Jurkat, Clone E6-1 (cell line): ENCODE results near the gene PNPLA7.
"Not testable (repeated sequence)": the region's sequence is repeated elsewhere in the genome, so short reads cannot be mapped to it uniquely, and the experiment has no call there.

Experiments
- DNase-seq: peaks from one replicate; pipeline ENCODE4 v3.0.0-alpha.2; 2011; ENCODE audit warnings: low read depth, low spot score
- H3K4me3 ChIP-seq: 2 replicates; pipeline ENCODE4 v1.5.1; 2011; ENCODE audit warnings: mild to moderate bottlenecking, low read length, control low read depth, moderate library complexity

PNPLA7 gene

DNA sequence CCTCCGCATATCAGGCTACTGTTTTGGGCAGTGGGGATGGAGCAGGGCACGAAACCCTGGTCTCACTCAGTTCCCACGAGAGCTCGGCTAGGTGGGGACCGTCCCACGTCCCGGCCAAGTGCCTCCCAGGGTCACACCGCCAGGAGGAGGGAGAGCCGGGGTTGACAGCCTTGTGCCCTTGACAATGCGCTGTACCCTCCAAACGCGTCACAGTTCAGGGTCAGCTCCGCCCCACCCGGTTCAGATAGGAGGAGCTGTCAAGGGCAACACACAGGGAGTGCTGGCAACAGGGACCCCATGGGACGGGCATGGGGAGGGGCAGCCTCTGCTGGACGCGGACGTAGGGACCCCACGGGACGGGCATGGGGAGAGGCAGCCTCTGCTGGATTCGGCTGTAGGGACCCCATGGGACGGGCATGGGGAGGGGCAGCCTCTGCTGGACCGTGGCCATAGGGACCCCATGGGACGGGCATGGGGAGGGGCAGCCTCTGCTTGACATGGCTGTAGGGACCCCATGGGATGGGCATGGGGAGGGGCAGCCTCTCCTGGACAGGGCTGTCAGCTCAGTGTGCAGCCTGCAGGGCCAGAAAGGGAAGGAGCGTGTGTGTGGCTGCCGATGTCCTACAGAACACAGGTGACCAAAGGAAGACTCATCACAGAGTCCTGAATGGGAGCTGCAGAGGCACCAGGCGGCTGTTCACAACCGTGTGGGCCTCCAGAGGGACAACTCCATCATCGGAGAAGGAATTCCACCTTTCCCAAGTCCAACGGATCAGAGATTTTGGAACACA, 29.4 kb downstream of the PNPLA7 start:
- no peak overlapping the region for H3K4me3 ChIP-seq
- no peak for DNase-seq

DNA sequence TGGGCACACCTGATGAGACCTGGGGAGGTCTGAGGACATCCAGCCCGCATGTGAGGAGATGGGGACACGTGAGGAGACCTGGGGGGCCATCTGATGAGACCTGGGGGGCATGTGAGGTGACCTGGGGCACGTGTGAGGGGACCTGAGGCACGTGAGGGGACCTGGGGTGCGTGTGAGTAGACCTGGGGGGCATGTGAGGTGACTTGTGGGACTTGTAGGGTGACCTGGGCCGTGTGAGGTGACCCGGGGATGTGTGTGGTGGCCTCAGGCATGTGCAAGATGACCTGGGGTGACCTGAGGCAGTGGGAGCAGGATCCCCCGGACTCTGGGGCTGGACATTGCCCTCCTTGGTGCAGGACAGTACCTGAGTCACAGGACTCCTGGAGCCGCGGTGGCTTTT, 30.6 kb downstream of the PNPLA7 start:
- no peak overlapping the region for H3K4me3 ChIP-seq
- DNase-seq: no peak

DNA sequence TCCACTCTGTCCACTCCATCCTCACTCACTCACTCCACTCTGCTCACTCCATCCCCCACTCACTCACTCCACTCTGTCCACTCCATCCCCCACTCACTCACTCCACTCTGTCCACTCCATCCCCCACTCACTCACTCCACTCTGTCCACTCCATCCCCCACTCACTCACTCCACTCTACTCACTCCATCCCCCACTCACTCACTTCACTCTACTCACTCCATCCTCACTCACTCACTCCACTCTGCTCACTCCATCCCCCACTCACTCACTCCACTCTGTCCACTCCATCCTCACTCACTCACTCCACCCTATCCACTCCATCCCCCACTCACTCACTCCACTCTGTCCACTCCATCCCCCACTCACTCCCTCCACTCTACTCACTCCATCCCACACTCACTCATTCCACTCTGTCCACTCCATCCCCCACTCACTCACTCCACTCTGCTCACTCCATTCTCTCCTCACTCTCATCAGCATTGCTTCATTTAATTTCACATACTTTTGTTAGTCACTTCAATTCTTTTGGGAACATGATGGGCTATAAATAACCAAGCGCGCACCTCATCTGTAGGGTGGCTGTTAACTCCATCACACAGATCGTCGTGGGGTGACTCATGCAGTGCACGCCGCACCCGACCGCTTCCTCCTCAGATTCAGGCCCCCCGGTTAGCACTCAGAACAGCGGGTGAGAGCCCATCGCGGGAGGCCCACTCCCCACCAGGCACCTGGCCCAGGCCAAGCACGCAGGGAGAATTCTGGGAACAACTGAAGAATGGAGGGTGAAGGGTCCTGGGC, 31.3 kb downstream of the PNPLA7 start:
- not testable (repeated sequence) for H3K4me3 ChIP-seq, DNase-seq

DNA sequence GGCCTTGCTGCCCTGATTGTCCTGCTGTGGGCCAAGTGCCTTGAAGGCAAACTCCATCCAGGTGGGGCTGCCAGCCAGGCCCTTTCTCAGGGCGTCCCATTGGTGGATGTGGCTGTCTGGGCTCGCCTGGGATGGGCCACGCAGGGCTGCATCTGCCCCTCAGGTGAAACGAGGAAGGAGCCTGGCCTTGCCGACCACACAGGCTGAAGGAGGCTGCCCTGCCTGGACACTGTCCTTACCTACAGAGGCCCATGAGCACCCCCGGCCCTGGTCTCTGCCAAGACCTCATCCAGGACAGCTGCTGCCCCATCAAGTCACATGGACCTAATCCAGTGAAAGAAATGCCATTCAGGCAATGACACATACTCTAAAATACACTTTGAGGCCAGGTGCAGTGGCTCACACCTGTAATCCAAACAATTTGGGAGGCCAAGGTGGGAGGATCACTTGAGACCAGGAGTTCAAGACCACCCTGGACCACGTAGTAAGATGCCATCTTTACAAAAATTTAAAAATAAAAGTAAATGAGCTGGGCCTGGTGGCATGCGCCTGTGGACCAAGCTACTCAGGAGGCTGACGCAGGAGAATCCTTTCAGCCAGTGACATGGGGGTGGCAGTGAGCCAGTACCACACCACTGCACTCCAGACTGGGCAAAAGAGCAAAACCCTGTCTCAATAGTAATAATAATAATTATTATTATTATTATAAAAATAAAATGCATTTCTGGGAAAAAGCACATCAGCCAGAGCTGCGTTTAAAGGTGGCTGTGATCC, 33.9 kb downstream of the PNPLA7 start:
- H3K4me3 ChIP-seq: no peak overlapping the region
- no peak for DNase-seq

DNA sequence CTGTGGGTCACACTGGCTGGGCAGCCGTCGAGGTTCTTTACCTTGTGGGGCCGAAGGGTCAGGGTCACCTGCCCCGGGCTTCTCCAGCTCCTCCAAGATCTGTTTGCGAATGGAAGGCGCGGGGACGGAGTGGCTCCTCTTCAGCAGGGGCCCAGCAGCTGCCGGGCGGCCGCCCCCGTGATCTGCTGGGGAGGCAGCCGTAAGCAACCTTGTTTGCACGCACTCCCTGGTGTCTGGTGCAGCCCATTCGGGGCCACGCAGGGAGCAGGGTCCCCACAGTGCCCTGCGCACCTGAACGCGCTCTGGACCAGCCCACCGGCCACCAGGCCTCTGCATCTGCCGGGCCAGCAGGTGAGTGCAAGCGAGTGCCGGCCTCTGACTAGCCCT, 34.9 kb downstream of the PNPLA7 start:
- H3K4me3 ChIP-seq: no peak overlapping the region
- DNase-seq: no peak

DNA sequence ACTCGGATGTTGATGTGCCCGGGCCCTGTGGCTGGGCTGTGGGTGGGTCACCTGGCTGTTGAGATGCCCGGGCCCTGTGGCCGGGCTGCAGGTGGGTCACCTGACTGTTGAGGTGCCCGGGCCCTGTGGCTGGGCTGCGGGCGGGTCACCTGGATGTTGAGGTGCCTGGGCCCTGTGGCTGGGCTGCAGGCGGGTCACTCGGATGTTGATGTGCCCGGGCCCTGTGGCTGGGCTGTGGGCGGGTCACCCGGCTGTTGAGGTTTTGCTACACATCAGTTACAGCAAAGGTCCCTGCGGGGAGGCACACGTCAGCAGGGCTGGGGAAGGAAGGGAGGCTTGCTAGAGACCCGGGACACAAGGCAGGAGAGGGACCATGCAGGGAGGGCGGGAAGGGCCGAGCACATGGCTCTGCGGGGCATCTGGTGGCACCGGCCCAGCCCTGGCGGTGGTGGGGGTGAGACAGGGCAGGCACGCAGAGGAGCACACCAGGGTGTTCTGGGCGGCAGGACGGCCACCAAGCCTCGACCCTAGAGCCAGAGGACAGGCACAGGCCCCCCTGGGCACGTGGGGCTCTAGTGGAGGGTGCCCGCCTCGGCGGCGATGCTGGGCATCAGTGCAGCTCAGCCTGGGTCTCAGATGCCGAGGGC, 35.4 kb downstream of the PNPLA7 start:
- no peak overlapping the region for H3K4me3 ChIP-seq
- DNase-seq: no peak

DNA sequence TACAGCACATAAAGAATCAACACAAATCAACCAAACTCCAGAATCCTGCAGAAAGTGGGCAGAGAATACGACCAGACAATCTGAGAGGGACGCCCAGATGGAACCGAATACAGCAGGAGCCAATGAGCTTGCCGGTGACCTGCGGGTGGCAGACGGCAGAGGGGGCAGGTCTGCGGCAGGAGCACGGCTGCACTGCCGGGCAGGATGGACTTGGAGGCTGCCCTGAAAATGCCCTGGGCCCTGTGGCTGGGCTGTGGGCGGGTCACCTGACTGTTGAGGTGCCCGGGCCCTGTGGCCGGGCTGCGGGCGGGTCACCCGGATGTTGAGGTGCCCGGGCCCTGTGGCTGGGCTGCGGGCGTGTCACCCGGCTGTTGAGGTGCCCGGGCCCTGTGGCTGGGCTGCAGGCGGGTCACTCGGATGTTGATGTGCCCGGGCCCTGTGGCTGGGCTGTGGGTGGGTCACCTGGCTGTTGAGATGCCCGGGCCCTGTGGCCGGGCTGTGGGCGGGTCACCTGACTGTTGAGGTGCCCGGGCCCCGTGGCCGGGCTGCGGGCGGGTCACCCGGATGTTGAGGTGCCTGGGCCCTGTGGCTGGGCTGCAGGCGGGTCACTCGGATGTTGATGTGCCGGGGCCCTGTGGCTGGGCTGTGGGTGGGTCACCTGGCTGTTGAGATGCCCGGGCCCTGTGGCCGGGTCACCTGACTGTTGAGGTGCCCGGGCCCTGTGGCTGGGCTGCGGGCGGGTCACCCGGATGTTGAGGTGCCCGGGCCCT, 36.2 kb downstream of the PNPLA7 start:
- not testable (repeated sequence) for DNase-seq, H3K4me3 ChIP-seq

DNA sequence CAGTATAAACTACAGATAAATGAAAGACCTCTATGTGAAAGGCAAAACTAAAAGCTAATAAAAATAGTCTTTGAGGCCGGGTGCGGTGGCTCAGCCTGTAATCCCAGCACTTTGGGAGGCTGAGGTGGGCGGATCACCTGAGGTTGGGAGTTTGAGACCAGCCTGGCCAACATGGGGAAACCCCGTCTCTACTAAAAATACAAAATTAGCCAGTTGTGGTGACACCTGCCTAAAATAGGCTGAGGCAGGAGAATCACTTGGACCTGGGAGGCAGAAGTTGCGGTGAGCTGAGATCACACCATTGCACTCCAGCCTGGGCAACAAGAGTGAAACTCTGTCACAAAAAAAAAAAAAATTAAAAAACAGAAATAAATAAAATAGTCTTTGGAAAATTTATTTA, 37.1 kb downstream of the PNPLA7 start:
- not testable (repeated sequence) for DNase-seq, H3K4me3 ChIP-seq

DNA sequence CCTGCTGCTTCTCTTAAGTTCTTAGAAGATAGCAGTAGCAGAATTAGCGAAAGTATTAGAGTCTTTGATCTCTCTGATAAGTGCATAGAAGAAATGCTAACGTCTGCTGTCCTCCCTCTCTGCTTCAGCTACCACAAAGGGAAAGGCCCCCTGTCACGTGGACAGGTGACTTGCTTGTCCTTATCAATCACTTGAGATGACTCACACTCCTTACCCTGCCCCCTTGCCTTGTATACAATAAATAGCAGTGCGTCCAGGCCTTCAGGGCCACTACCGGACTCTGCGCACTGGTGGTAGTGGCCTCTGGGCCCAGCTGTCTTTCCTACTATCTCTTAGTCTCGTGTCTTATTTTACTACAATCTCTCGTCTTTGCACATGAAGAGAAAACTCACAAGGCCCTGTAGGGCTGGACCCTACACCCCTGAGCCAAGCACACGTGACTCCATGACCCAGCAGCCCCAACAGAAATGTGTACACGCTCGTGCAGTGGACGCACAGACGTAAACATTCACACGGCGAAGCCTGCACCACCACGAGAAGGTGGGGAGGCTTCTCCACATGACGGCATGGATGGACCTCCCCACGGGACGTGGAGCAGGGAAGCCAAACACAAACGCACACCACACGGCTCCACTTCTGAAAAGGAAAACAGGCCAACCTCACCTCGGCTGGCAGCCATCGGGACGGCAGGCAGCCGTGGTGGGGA, 38.3 kb downstream of the PNPLA7 start:
- no peak overlapping the region for H3K4me3 ChIP-seq
- DNase-seq: no peak

DNA sequence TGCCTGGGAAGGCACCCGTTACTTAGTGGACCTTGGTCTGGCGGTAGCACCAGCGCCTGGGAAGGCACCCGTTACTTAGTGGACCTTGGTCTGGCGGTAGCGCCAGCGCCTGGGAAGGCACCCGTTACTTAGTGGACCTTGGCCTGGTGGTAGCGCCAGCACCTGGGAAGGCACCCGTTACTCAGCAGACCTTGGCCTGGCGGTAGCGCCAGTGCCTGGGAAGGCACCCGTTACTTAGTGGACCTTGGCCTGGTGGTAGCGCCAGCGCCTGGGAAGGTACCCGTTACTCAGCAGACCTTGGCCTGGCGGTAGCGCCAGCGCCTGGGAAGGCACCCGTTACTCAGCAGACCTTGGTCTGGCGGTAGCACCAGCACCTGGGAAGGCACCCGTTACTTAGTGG, 39.1 kb downstream of the PNPLA7 start:
- not testable (repeated sequence) for H3K4me3 ChIP-seq, DNase-seq

DNA sequence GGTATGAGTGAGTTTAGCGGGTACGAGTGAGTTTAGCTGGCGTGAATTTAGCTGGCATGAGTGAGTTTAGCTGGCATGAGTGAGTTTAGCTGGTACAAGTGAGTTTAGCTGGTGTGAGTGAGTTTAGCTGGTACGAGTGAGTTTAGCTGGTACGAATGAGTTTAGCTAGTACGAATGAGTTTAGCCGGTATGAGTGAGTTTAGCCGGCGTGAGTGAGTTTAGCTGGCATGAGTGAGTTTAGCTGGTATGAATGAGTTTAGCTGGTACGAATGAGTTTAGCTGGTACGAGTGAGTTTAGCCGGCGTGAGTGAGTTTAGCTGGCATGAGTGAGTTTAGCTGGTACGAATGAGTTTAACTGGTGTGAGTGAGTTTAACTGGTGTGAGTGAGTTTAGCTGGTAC, 41.0 kb downstream of the PNPLA7 start:
- no peak overlapping the region for H3K4me3 ChIP-seq
- no peak for DNase-seq

DNA sequence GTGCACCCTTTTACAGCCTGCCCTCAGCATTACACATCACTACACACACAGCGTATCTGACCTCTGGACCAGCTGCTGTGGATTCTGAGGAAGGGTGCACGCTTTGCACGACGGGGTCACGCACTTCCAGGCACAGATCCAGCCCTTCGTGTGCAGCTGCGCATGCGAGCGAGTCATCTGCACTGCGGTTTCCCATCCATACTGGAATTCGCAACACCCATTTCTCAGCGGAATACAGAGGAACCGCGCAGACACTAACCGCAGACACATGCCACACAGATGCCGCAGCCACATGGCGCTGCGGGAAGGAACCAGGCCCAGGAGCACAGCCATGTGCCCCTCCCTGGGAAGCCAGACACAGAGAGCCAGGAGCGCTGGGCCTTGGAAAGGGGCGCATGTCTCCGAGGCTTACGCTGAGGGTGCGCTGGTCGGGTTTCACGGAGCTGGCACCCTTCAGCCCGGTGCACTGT, 43.5 kb downstream of the PNPLA7 start:
- no peak for DNase-seq
- no peak overlapping the region for H3K4me3 ChIP-seq

DNA sequence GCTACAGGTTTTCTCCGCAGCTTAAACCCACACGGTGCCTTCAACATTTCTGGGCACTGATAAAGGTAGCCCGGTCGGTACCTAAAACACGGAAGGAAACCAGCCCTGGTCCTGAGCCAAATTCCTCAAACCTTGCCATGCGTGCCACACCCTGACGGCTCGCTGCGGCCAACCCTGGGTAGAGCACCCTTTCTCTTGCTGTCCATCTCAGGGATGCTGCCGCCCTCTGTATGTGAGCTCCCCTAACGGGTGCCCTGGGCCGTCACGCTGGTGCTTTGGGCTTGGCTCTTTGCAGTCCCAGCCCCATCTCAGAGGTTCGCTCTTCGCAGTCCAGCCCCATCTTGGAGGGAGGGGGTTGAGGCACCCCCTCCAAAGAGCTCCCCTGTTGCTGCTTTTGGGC, 43.9 kb downstream of the PNPLA7 start:
- H3K4me3 ChIP-seq: no peak overlapping the region
- no peak for DNase-seq

DNA sequence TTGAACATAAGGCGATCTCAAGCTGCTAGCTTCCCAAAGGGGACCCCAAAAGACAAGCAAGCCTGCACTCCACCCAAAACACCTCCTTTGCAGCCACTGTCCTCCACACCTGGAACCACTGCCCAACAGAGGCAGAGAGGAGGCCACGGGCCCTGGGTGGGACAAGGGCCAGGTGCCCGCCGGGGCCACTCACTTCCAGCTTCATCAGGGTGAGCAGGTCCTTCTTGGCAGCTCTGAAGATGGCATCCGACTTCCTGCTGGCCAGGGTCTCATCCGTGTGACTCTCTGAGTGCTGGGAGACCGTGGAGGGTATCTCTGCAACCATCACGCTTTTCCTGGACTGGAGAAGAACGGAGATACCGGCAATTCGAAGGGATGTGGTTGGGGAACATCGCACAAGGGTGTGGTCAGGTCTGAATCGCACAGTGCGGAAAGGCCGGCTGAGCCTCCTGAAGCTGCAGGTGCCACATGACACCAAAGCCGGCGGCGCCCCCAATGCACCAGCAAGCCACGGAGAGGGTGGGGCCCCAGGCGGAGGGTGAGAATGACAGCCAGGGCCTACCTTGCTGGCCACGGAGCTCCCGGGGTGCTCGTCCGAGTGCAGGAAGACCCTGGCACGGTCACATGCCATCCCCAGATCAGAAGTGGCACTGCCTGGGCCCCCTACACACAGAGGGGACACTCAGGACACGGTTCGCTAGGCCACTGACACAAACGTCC, 44.6 kb downstream of the PNPLA7 start:
- H3K4me3 ChIP-seq: no peak overlapping the region
- no peak for DNase-seq

DNA sequence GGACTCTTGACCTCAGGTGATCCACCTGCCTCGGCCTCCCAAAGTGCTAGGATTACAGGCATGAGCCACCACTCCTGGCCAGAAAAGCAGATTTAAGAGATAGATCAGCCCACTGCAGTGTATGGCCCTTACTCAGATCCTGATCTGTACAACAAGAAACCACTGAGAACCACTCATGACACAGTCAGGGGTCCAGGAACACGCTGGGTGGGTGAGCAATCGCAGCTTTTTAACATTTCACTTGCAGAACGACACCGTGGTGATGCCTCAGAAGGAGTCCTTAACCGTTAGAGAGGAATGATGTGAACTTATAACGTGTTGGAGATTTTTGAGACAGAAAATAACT, 45.8 kb downstream of the PNPLA7 start:
- H3K4me3 ChIP-seq: no peak overlapping the region
- DNase-seq: no peak

DNA sequence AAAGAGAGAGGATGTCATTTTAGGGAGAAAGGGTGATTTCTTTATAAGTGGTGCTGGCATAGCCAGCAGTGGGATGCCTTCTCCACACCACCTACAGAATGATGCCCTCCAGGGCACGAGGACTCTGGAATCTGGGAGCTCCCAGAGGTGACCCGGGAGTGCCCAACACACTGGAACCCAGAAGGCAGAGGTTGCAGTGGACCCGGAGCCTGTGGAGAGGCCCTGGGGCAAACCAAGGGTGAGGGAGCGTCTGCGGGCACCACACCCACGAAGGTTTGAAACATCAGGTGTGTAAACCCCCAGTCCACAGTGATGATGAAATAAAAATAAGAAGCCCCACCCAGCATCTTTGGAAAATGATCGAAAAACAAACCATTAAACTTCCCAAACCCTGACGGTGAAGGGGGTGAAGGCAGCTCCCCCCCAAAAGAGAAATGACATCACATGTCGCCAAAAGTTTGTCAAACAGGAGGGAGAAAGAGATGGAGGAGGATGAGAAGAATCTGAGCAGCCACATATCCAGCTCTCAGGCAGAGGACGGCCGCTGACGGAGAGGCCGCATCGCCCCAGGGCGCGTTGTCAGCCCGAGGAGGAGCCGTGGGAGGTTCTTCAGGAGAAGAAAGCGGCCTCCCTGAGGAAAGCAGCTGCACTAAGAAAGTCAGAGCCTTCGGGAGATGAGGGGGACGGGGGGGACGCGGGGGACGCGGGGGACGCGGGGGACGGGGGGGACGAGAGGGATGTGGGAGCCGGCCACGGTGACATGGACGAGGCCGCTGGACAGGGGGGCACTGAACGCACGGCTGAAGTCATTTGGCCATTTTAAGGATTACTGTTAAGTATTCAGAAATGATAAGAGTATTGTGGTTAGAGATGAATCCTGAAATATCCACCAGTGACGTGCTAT, 47.9 kb downstream of the PNPLA7 start:
- DNase-seq: no peak
- no peak overlapping the region for H3K4me3 ChIP-seq

DNA sequence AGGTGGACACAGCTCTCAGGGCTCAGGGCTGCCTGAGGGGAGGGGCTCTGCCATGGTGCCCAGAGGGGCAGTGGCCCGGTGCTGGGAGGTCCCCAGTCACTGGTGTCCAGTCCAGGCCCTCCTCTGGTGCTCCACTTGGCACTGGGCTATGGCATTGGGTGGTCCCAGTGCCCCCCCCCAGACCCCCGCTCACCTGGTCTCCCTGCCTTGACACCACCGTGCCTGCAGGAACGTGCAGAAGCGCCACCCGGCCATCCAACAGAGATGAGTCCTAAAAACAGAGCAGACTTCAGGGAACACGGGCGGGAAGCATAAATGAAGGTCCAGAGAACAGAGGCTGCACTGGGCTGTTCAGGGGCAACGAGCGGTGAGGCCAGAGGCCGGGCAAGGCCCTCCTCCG, 48.7 kb downstream of the PNPLA7 start:
- H3K4me3 ChIP-seq: no peak overlapping the region
- DNase-seq: no peak
